AG04449 (cell line): ENCODE measurements around the gene PELI2.
A peak's percentile ranks its signal among the peaks of the same experiment; 100 is the strongest.

Source experiments
- CTCF ChIA-PET: fragments of 350-600 bp; formaldehyde crosslinking; extraction: SDS; loops from one replicate; lab custom pipeline; 2021; ENCODE audit warnings: antibody characterized with exemption; lab: Yijun Ruan, JAX
- POLR2A ChIA-PET: fragments of 400-600, 350-600 bp; formaldehyde crosslinking; extraction: SDS; loops from one replicate; lab custom pipeline; 2020; ENCODE audit warnings: antibody characterized with exemption, inconsistent platforms; lab: Yijun Ruan, JAX
- DNase-seq: peaks from one replicate; pipeline ENCODE4 v3.0.0-alpha.2; 2010; ENCODE audit warnings: low read depth, low spot score
- H3K4me3 ChIP-seq: 2 replicates; pipeline ENCODE4 v1.5.1; 2011; ENCODE audit warnings: low read depth, mild to moderate bottlenecking, control low read depth, low read length
- CTCF ChIP-seq: IDR thresholded peaks from one replicate; pipeline ENCODE4 v1.5.1; 2011; ENCODE audit warnings: mild to moderate bottlenecking, moderate library complexity, low read length, control low read depth, inconsistent platforms; ENCODE audit not compliant: insufficient read depth; ENCODE audit errors: missing control alignments

PELI2 gene

DNA sequence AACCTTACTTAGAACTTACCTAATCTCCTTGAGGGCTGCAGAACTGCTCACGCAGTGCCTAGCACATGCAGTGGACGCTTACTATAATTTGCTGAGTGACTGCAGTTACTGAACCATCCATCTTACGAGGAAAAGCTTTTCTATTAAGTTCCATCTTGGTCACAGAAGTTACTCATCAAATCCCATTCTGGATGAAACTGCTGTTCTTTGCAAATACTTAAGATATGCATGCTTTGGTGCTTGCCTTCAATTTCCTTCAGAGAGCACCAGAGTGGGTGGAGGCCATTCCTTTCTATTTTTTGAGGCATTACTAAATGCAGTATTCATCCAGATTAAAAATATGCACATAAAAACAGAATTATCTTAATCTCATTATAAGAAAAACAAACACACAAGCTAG is 17.7 kb upstream of the PELI2 start:
- peak; percentile 34 for DNase-seq
- POLR2A ChIA-PET: no interaction called here

DNA sequence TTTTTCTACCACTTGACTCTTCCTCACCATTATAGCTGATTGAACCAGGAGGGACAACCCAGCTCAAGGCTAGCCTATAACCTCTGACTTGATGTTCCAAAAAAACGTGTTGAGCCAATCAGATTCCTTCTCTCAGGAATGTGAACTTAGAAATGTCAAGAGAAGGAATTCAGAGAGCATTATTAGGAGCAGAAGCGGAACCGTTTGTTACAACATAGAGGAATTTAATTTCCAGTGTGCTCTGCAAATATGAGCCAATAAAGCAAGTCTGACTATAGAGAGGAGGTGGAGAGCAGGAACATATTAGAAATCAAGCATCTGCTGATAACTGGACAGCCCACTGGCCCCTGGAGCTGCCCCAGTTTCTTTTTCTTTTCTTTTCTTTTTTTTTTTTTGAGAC is 15.3 kb upstream of the PELI2 start:
- no peak for DNase-seq
- POLR2A ChIA-PET: no interaction called here
- H3K4me3 ChIP-seq: no peak overlapping the region
- CTCF ChIA-PET: interaction anchor here (1.2 kb wide), 1 partner anchor 372 kb away, joined by 3 read pairs; no protein-coding TSS in a partner anchor
- TF ChIP-seq CTCF: no peak

More for the DNA sequence above, 17.7 kb upstream of the PELI2 start:
- CTCF ChIA-PET: interaction anchor here (1.2 to 2.4 kb wide), 2 partner anchors 18 to 238 kb away, joined by 3 to 7 read pairs; partner anchors contain the start of gene PELI2
- H3K4me3 ChIP-seq: no peak overlapping the region
- TF ChIP-seq CTCF: no peak

DNA sequence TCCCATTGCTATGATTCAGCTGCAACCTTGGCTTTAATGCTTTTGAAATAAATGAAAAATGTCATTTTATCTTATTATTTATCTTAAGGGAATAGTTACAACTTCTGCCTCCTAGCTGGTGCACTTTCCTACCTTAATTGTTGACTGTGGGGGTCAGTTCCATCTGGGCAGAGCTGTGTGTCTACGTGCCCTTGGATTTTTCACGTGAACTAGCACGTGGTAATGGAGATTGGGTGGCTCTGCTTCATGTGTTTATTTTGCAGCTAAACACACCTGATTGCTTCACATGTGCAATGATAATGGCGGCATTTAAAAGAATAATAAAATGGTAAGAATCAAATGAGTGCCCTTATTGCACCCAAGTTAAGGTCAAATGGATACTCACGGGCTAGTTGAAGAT is 10.6 kb upstream of the PELI2 start:
- no peak overlapping the region for H3K4me3 ChIP-seq
- DNase-seq: no peak
- POLR2A ChIA-PET: no interaction called here
- CTCF ChIA-PET: interaction anchor here (0.6 to 1.1 kb wide), 3 partner anchors 10 to 664 kb away, joined by 3 read pairs; no protein-coding TSS in a partner anchor
- TF ChIP-seq CTCF: no peak

DNA sequence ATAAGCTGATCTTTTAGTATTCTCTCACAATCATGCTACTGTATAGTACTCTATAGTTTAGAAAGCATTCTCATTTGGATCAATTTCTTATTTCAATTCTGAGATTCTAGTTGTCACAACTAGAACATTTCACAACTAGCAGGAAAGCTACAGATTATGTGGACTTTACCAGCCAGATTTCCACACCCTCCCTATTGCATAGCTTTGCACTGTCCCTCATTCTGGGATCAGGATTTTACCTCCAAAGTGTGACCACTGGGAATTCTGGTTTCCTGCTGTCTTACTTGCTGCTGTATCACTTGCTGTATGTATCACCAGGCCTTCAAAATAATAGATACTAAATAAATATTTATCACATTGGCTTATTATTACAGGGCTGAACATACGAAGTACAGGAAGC is 10.2 kb upstream of the PELI2 start:
- no peak for DNase-seq
- no peak for TF ChIP-seq CTCF
- ChIA-PET CTCF (interaction anchor here (0.6 to 1.1 kb wide), 3 partner anchors 10 to 664 kb away, joined by 3 read pairs; no protein-coding TSS in a partner anchor), POLR2A (no interaction called here)
- H3K4me3 ChIP-seq: no peak overlapping the region

- no peak for TF ChIP-seq CTCF
- POLR2A ChIA-PET: no interaction called here
- CTCF ChIA-PET: interaction anchor here (1.1 kb wide), 1 partner anchor 229 kb away, joined by 3 read pairs; no protein-coding TSS in a partner anchor
- no peak for DNase-seq
- H3K4me3 ChIP-seq: no peak overlapping the region
Observed at GRCh38 chr14:56112781-56113180, 5.4 kb upstream of the PELI2 start.

GRCh38 chr14:56115334-56115870 is 2.8 kb upstream of the PELI2 start:
- ChIA-PET POLR2A (no interaction called here), CTCF (no interaction called here)
- H3K4me3 ChIP-seq: no peak overlapping the region
- TF ChIP-seq CTCF: no peak
- no peak for DNase-seq
